Epithelial cell of proximal tubule (primary cell): ENCODE measurements around the gene INSM1. TPM values are rescaled to one million over a fixed set of nuclear protein-coding genes. Genes with fewer than 3 reads are reported as not detected.

Source experiments
- DNase-seq: peaks from one replicate; pipeline ENCODE4 v3.0.0-alpha.2; 2011; ENCODE audit warnings: low read depth
- H3K4me3 ChIP-seq: 2 replicates; pipeline ENCODE4 v1.5.1; 2011; ENCODE audit warnings: low read depth, mild to moderate bottlenecking, low read length
- total RNA-seq: library from RNA; depleted of rRNA; stranded (reverse); fragments of >200 nt; gene quantifications from 2 replicates; pipeline ENCODE4 v1.2.3, GENCODE V29; 2015
- TF ChIP-seq, protein P1 (sequence below): conservative IDR thresholded peaks from 2 replicates; pipeline ENCODE4 v1.5.1; 2012; ENCODE audit warnings: low read depth, mild to moderate bottlenecking, low read length

INSM1 gene
- total RNA-seq, 1 donor from 2014 or later, result not detected

DNA sequence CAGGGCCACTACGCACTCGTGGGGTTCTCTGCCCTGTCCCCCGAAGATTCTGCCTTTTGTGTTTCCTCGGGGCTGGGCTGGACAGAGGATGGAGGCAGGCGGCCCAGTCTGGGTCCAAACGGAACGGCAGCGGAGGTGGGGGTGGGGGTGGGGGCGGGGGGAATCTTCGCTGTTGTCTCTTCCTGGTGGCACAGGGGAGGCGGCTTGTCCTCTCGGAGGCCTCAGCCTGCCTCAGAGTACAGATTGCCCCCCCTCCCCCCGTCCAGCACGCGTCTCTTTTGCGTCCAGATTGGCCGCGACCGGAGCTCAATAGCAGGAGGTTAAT lies 1.4 kb upstream of the INSM1 start:
- no peak overlapping the region for H3K4me3 ChIP-seq
- DNase-seq, result no peak
- TF ChIP-seq, protein P1, sequence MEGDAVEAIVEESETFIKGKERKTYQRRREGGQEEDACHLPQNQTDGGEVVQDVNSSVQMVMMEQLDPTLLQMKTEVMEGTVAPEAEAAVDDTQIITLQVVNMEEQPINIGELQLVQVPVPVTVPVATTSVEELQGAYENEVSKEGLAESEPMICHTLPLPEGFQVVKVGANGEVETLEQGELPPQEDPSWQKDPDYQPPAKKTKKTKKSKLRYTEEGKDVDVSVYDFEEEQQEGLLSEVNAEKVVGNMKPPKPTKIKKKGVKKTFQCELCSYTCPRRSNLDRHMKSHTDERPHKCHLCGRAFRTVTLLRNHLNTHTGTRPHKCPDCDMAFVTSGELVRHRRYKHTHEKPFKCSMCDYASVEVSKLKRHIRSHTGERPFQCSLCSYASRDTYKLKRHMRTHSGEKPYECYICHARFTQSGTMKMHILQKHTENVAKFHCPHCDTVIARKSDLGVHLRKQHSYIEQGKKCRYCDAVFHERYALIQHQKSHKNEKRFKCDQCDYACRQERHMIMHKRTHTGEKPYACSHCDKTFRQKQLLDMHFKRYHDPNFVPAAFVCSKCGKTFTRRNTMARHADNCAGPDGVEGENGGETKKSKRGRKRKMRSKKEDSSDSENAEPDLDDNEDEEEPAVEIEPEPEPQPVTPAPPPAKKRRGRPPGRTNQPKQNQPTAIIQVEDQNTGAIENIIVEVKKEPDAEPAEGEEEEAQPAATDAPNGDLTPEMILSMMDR, result no peak

- TF ChIP-seq, protein P1, result no peak
- no peak for DNase-seq
- no peak overlapping the region for H3K4me3 ChIP-seq
Measured at GRCh38 chr20:20366876-20367574, 879 bp upstream of the INSM1 start.

DNA sequence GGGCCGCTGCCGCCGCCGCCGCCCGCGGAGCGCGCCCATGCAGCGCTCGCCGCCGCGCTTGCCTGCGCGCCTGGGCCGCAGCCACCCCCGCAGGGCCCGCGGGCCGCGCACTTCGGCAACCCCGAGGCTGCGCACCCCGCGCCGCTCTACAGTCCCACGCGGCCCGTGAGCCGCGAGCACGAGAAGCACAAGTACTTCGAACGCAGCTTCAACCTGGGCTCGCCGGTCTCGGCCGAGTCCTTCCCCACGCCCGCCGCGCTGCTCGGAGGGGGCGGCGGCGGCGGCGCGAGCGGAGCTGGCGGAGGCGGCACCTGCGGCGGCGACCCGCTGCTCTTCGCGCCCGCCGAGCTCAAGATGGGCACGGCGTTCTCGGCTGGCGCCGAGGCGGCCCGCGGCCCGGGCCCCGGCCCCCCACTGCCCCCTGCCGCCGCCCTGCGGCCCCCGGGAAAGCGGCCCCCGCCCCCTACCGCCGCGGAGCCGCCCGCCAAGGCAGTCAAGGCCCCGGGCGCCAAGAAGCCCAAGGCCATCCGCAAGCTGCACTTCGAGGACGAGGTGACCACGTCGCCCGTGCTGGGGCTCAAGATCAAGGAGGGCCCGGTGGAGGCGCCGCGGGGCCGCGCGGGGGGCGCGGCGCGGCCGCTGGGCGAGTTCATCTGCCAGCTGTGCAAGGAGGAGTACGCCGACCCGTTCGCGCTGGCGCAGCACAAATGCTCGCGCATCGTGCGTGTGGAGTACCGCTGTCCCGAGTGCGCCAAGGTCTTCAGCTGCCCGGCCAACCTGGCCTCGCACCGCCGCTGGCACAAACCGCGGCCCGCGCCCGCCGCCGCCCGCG lies 730 bp downstream of the INSM1 start:
- H3K4me3 ChIP-seq, result no peak overlapping the region
- TF ChIP-seq, protein P1, result no peak
- no peak for DNase-seq

- no peak for DNase-seq
- TF ChIP-seq, protein P1, result no peak
- no peak overlapping the region for H3K4me3 ChIP-seq
Measured at GRCh38 chr20:20369250-20370093, 1.6 kb downstream of the INSM1 start.

DNA sequence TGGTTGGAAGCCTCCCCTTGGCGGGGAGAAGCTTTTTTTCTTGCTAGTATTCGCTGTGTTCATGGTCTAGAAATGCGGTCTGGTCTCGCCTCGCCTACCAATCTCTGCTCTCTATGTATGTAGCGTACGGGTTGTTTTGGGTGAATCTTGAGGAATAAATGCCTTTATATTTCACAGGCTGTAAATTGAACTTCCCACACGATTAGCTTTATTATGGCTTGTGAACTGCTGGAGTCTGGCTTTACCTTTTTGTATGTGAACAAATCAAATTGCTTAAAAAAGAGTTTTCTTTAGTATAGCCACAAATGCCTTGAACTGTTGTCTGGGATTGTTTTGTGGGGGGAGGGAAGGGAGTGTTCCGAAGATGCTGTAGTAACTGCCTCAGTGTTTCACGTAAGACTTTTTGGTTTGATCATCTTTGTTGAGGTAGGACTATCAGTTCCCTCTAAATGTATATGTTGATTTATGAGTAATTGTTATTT lies 2.2 kb downstream of the INSM1 start:
- TF ChIP-seq, protein P1, result no peak
- DNase-seq, result no peak
- no peak overlapping the region for H3K4me3 ChIP-seq

- no peak overlapping the region for H3K4me3 ChIP-seq
- TF ChIP-seq, protein P1, result no peak
- no peak for DNase-seq
Measured at GRCh38 chr20:20371083-20371482, 3.2 kb downstream of the INSM1 start.
